Subcutaneous adipose tissue (tissue), 4 donors: ENCODE results near the gene PSMA7. TPM values are rescaled to one million over a fixed set of nuclear protein-coding genes. Genes with fewer than 3 reads are reported as not detected.

ENCODE experiments used
- total RNA-seq, 4 donors: library from RNA; depleted of rRNA; stranded (reverse); fragments of >200 nt; gene quantifications; one replicate each; pipeline ENCODE4 v1.1.0, GENCODE V29; 2016
- TF ChIP-seq, protein P1 (sequence below): fragments of 450-650 bp; IDR thresholded peaks from one replicate; pipeline ENCODE4 v1.5.1; 2016; ENCODE audit warnings: low read depth, mild to moderate bottlenecking, control low read depth, antibody characterized with exemption, moderate library complexity

The PSMA7 gene
- total RNA-seq: 100 to 1,000 TPM; 299 to 630 (median 399) TPM

DNA sequence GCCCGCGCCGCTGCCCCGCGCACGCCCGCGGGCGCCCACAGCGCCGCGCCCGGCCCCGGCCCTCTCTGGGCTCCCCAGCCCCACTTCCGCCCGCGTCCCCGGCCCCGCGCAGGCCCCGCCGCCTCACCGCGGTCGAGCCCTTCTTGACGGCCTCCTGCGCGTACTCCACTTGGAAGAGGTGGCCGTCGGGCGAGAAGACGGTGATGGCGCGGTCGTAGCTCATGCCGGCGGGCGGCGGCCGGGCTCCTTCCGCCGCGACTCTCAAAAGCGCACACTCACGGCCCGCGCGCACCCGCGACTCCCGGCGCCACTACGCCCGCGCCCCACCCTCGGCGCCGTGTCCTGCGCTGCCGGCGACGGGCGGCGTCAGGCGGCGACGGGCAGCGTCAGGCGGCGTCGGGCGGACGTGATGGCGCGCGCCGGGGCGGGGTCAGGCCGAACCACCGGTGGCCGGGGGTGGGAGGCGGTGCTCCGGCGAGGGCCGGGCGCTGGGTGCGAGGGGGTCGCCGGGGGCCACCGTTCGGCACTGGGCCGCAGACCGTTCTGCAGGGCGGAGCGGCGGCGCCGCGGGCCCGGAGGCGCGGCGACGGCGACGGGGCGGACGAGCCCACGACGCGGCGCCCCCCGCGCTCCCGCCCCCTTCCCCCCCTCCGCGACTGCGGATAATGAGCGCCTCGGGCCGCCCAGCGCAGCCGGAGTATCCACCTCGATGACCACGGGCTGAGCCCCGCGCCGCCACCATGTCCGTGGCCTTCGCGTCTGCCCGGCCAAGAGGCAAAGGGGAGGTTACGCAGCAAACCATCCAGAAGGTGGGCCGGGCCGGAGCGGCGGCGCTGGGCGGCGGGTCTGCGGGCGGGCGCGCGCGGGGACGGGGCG, at the start of gene PSMA7, which contains the start of gene SS18L1:
PSMA7 (minus strand) TSS at position 314 of the 876 bp plus-strand sequence; CDS start at position 223, 91 bp downstream.
SS18L1 (plus strand) TSS at position 689 of the 876 bp plus-strand sequence; CDS start at position 741, 52 bp downstream.
- TF ChIP-seq, protein P1, sequence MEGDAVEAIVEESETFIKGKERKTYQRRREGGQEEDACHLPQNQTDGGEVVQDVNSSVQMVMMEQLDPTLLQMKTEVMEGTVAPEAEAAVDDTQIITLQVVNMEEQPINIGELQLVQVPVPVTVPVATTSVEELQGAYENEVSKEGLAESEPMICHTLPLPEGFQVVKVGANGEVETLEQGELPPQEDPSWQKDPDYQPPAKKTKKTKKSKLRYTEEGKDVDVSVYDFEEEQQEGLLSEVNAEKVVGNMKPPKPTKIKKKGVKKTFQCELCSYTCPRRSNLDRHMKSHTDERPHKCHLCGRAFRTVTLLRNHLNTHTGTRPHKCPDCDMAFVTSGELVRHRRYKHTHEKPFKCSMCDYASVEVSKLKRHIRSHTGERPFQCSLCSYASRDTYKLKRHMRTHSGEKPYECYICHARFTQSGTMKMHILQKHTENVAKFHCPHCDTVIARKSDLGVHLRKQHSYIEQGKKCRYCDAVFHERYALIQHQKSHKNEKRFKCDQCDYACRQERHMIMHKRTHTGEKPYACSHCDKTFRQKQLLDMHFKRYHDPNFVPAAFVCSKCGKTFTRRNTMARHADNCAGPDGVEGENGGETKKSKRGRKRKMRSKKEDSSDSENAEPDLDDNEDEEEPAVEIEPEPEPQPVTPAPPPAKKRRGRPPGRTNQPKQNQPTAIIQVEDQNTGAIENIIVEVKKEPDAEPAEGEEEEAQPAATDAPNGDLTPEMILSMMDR: no peak

DNA sequence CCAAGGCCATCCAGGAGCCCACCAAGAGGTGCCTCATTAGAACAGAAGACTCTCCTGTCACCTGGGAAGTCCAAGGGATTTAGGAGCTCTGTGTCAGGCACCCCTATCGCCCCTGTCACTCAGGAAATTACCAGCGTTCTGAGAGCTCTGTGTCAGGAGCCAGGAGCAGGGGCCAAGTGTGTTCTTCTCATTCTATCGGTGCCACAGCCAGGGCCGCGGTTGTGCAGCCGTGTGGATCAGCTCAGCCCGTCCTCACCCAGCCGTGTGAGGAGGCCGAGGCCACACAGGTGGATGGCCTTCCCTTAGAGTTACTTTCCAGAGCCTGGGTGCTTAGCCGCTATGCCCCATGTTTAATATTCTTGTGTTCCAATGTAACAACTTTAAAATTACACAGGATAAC, 49.4 kb upstream of the PSMA7 start:
- TF ChIP-seq, protein P1: no peak

DNA sequence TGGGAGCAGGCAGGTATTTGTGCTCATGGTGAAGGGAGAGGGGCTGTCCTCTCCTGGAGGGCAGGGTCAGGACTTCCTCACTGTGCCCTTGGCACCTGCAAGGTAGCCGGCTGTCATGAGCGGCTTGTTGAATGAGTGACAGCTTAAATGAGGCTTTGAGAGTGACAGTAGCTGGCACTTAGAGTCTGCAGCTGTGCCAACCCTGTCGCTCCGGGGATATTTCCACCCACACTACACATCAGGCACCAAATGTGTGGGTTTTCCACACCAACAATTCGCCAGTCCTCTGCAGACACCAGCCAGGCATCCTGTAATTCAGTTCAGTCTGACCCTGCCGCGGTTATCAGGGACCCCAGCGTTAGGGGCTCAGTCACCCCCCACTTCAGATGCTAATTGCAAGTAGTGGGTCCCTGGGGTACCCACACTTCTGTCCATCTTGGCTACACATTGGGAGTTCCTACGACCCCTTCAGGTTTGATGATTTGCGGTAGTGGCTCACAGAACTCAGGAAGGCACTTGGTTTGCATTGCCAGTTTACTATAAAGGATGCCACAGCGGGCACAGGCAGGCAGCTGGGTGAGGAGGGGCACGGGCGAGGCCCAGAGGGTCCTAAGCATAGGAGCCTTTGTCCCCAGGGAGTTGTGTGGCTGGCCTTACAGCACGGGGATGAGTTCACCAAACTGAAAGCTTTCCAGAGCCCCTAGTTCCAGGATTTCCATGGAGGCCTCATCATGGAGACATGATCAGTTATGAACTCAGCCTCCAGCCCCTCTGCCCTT, 48.8 kb upstream of the PSMA7 start:
- TF ChIP-seq, protein P1: no peak

DNA sequence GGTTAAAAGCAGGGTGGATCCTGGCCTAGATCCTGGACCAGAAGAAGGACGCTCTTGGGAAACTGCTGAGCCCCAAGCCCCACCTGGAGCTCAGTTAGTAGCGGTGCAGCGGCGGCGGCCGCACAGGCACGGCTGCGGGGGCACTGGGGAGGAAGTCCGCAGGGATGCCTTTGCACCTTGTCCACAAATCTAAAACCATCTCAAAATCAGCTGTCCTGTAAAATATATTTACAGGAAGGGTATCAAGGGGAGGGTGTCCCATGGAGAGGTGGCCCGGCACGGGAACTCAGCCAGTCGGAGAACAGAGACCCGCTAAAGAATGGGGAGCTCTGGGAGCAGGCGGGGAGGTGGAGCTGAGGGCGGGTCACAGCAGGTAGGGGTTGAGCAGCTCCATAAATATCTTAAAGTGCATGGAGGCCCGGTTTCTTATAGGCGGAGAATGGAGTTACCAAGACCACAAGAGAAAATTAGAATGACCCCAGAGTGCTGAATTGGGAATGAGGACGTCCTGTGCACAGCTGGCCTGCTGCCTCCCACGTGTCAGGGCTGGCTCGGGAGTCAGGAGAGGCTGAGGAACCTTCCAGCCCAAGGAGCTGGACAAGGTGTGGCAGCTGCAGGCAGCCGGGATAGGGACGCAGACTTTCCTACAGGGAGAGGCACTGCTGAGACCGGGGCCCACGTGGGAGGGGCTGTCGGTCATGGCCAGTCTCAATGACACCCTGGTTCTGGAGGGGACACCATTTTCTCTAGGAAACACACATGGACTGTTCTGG, 47.6 kb upstream of the PSMA7 start:
- TF ChIP-seq, protein P1: no peak

DNA sequence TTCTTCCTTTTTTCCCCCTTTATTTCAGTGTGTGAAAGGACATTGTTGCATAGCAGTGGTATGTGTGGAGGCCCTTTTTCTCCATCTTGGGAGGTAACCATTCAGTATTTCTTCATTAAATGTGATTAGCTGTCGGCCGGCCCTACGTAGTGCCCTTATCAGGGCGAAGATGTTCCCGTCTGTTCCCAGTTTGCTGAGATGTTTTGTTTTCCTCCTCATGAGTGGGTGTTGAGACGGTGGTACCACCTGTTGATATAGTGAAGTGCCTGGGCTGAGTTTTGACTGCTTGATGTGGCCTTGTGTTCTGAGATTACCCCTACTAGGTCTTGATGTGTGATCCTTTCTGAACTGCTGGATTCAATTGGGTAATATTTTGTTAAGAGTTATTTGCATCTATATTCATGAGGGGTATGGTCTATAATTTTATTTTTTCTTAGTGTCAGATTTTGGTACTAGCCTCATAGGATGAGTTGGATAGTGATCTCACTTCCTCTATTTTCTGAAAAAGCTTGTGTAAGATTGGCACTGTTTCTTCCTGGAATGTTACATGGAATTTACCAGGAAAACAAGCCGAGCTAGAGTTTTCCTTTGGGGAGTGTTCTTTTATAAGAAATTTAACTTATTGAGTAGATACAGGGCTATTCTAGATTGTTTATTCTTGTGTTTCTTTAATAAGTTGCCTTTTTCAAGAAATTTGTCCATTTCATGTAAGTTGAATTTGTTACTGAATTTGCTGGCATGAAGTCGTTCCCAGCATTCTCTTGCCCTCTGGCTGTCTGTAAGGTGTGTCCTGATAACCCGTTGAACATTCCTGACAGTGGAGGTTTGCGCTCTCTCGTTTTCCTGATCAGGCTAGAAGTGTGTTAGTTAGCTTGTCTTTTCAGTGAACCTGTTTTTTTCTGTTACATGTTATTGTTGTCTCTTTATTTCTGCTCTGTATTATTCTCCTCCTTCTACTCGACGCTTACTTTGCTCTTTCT, 44.0 kb upstream of the PSMA7 start:
- TF ChIP-seq, protein P1: no peak

DNA sequence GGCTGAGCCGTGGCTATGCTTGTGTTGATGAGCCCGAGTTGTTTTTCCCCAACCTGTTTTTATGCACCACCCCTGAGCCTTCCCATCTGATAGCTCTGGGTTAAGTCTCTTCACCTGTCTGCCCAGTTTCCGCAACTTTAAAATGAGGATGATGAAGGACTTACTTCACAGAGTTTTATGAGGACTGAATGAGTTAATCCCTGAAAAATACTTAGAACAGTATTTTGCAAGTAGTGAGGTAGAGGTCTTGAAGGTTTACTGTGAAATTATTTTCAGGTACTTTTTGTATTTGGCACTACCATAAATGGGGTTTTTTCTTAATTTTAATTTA, 42.9 kb upstream of the PSMA7 start:
- TF ChIP-seq, protein P1: no peak
